Activated T-cell treated with anti-CD3 and anti-CD28 coated beads, Interleukin-2, amount 50 U/mL, for 24 hours (primary cell): Measurements from ENCODE around the gene OR11H1.
"Not testable (repeated sequence)": the region's sequence is repeated elsewhere in the genome, so short reads cannot be mapped to it uniquely, and the experiment has no call there.

Experiments
- DNase-seq: peaks from one replicate; pipeline ENCODE4 v3.0.0-alpha.2; 2020
- H3K27ac Mint-ChIP-seq: 2 replicates; pipeline ENCODE4 v1.8.0; 2020; ENCODE audit warnings: mild to moderate bottlenecking, mixed read lengths
- H3K27me3 Mint-ChIP-seq: 2 replicates; pipeline ENCODE4 v1.8.0; 2020; ENCODE audit warnings: mixed read lengths
- H3K36me3 Mint-ChIP-seq: 2 replicates; pipeline ENCODE4 v1.8.0; 2020; ENCODE audit warnings: low read depth, mixed read lengths
- H3K4me1 Mint-ChIP-seq: 2 replicates; pipeline ENCODE4 v1.8.0; 2020; ENCODE audit warnings: low read depth, mixed read lengths
- H3K4me3 Mint-ChIP-seq: 2 replicates; pipeline ENCODE4 v1.8.0; 2020; ENCODE audit warnings: mild to moderate bottlenecking, moderate library complexity, mixed read lengths
- H3K9me3 Mint-ChIP-seq: 2 replicates; pipeline ENCODE4 v1.8.0; 2020; ENCODE audit warnings: mixed read lengths

Gene OR11H1

GRCh38 chr22:15527892-15528291 is at the start of gene OR11H1:
Gene OR11H1, plus strand, starts transcription at chr22:15528192. Its CDS starts 0 bp downstream, at chr22:15528192.
- not testable (repeated sequence) for H3K27ac Mint-ChIP-seq, H3K9me3 Mint-ChIP-seq, DNase-seq, H3K4me3 Mint-ChIP-seq, H3K4me1 Mint-ChIP-seq, H3K27me3 Mint-ChIP-seq, H3K36me3 Mint-ChIP-seq

- not testable (repeated sequence) for H3K4me3 Mint-ChIP-seq, H3K27ac Mint-ChIP-seq, H3K27me3 Mint-ChIP-seq, H3K4me1 Mint-ChIP-seq, H3K9me3 Mint-ChIP-seq, H3K36me3 Mint-ChIP-seq, DNase-seq
Observed at GRCh38 chr22:15509967-15510366, 18.0 kb upstream of the OR11H1 start.

- H3K36me3 Mint-ChIP-seq, H3K9me3 Mint-ChIP-seq, H3K27ac Mint-ChIP-seq, H3K27me3 Mint-ChIP-seq, H3K4me3 Mint-ChIP-seq, DNase-seq, H3K4me1 Mint-ChIP-seq: not testable (repeated sequence)
Observed at GRCh38 chr22:15515896-15516295, 12.1 kb upstream of the OR11H1 start.

GRCh38 chr22:15553767-15554166 is 25.8 kb downstream of the OR11H1 start:
- H3K36me3 Mint-ChIP-seq, H3K27ac Mint-ChIP-seq, H3K27me3 Mint-ChIP-seq, H3K9me3 Mint-ChIP-seq, H3K4me3 Mint-ChIP-seq, H3K4me1 Mint-ChIP-seq, DNase-seq: not testable (repeated sequence)

GRCh38 chr22:15563461-15563860 is 35.5 kb downstream of the OR11H1 start:
- not testable (repeated sequence) for H3K4me3 Mint-ChIP-seq, H3K27me3 Mint-ChIP-seq, H3K27ac Mint-ChIP-seq, H3K4me1 Mint-ChIP-seq, DNase-seq, H3K36me3 Mint-ChIP-seq, H3K9me3 Mint-ChIP-seq

GRCh38 chr22:15565063-15565462 is 37.1 kb downstream of the OR11H1 start:
- not testable (repeated sequence) for H3K27ac Mint-ChIP-seq, H3K4me3 Mint-ChIP-seq, H3K9me3 Mint-ChIP-seq, DNase-seq, H3K4me1 Mint-ChIP-seq, H3K27me3 Mint-ChIP-seq, H3K36me3 Mint-ChIP-seq
